ENCODE measurements around the gene NCSTN. TPM values are rescaled to one million over a fixed set of nuclear protein-coding genes. Genes with fewer than 3 reads are reported as not detected.

Gene NCSTN
- total and polyA plus RNA-seq, 9 of the 15 experiments (the other 6 are each of a cell fraction or from before 2014, with no cell fraction given): 21.3 to 91.1 (median 57.9) TPM

DNA sequence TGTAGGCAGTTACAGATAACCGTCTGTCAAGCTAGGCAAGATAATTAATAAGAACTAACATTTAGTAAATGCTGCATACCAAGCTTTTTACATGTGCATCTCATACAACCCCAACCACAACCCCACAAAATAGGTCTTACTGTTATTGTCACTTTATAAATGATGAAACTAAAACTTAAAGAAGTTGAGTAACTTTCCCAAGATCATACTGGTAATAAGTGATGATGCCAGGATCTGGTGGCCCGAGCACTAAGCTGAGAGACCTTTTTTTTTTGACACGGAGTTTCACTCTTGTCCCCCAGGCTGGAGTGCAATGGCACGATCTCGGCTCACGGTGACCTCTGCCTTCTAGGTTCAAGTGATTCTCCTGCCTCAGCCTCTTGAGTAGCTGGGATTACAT, 1.8 kb downstream of the NCSTN start:
- peaks cover 56% of the 10 kb centered on the region for H3K79me2 ChIP-seq (ENCODE audit: control insufficient read depth, insufficient read depth, low read length)
- no peak for ATAC-seq
- no peaks in the 10 kb centered on the region for H3K9me3 ChIP-seq (replicated peaks; ENCODE audit: control insufficient read depth, insufficient read depth, low read depth, low read length)
- no TSS peak for BruUV-seq (replicated peaks)
- no peak overlapping the region for H3K27ac ChIP-seq (ENCODE audit: extremely low read depth, low read depth, low read length)
- DNase-seq (ENCODE audit: extremely low read depth in 1 of 4, low spot score in 3 of 4): no peak
- peaks cover 67% of the 10 kb centered on the region for H3K36me3 ChIP-seq (ENCODE audit: control insufficient read depth, insufficient read depth, low read length)
- no peak overlapping the region for H3K4me2 ChIP-seq (ENCODE audit: insufficient read depth, low read length)
- peaks cover 0 to 14% of the 10 kb centered on the region in 2 experiments; a peak in 2 of 5 replicates for H3K4me1 ChIP-seq (replicated peaks in 1 of 2; ENCODE audit: control insufficient read depth in 2 of 2, insufficient read depth in 2 of 2, low read length in 2 of 2)
- no peak overlapping the region for H3K9ac ChIP-seq (ENCODE audit: insufficient read depth in 1 of 2, low read depth in 2 of 2, low read length in 2 of 2)
- TF ChIP-seq HSF4 (CRISPR knock-in tag; IDR thresholded peaks at IDR 0.05; ENCODE audit: borderline replicate concordance): no peak
- no peak for TF ChIP-seq E2F4 (CRISPR knock-in tag; IDR thresholded peaks at IDR 0.05; ENCODE audit: low read depth)
- TF ChIP-seq ATF1 (CRISPR knock-in tag; IDR thresholded peaks at IDR 0.05): no peak
- TF ChIP-seq ATF1 (tag; IDR thresholded peaks at IDR 0.05): no peak
- TF ChIP-seq, protein P1, sequence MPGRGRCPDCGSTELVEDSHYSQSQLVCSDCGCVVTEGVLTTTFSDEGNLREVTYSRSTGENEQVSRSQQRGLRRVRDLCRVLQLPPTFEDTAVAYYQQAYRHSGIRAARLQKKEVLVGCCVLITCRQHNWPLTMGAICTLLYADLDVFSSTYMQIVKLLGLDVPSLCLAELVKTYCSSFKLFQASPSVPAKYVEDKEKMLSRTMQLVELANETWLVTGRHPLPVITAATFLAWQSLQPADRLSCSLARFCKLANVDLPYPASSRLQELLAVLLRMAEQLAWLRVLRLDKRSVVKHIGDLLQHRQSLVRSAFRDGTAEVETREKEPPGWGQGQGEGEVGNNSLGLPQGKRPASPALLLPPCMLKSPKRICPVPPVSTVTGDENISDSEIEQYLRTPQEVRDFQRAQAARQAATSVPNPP (IDR thresholded peaks at IDR 0.05; ENCODE audit: borderline replicate concordance, insufficient read depth, insufficient read length): no peak
- TF ChIP-seq ZNF23 (CRISPR knock-in tag; IDR thresholded peaks at IDR 0.05): no peak
- TF ChIP-seq ATF4 (CRISPR knock-in tag; IDR thresholded peaks at IDR 0.05): no peak
- TF ChIP-seq SIN3B (IDR thresholded peaks at IDR 0.05; ENCODE audit: low read depth): no peak
- TF ChIP-seq RBM15 (IDR thresholded peaks at IDR 0.05; ENCODE audit: insufficient read depth, low read length): no peak
- TF ChIP-seq ZNF778 (CRISPR knock-in tag; IDR thresholded peaks at IDR 0.05): no peak
- no peak for TF ChIP-seq IRF2 (CRISPR knock-in tag; IDR thresholded peaks at IDR 0.05)
- POLR2A ChIA-PET: interaction anchor here (0.6 to 2.9 kb wide), 7 partner anchors 9 to 110 kb away, joined by 3 to 21 read pairs (median 4); no protein-coding TSS in a partner anchor
- in situ Hi-C loops (cut with MboI) (no loop called here), intact Hi-C loops (cut with micrococcal nuclease) (no loop called here)
- no peak overlapping the region for H3K4me3 ChIP-seq
- H3K9me1 ChIP-seq (ENCODE audit: control insufficient read depth, insufficient read depth, low read length): no peaks in the 10 kb centered on the region
- no peak for FAIRE-seq
- WGBS (ENCODE audit: insufficient coverage, low coverage, missing lambda C conversion rate): 98% methylated on average over 6 of the region's 6 CpGs
- H3K27me3 ChIP-seq (ENCODE audit: control insufficient read depth in 2 of 2, insufficient read depth in 2 of 2, low read length in 2 of 2): no peaks in the 10 kb centered on the region
- H4K20me1 ChIP-seq (replicated peaks; ENCODE audit: control insufficient read depth, insufficient read depth, low read length): no peaks in the 10 kb centered on the region; the same call in 1 of the 2 replicates
- H2AFZ ChIP-seq (ENCODE audit: low read depth, low read length): no peak overlapping the region
- CTCF ChIA-PET (ENCODE audit: low intra/inter-chr PET ratio): no interaction called here
